IPS-NIHi7 (cell line): ENCODE measurements around the gene GPR18.

ENCODE experiments used
- DNase-seq: peaks from one replicate; pipeline ENCODE4 v3.0.0; 2012; ENCODE audit warnings: mixed read lengths; ENCODE audit errors: extremely low spot score

Gene GPR18

GRCh38 chr13:99258210-99258860 lies at the start of gene GPR18:
TSS of gene GPR18 (minus strand) at chr13:99258379. CDS start at chr13:99255872, 2,507 bp downstream.
- no peak for DNase-seq

- DNase-seq = peak; percentile 20
These were observed 49.6 kb upstream of the GPR18 start for GRCh38 chr13:99307648-99308339.

GRCh38 chr13:99307247-99307646 lies 49.1 kb upstream of the GPR18 start, which contains the start of gene GPR183:
TSS of gene GPR183 (minus strand) at chr13:99307399. CDS start at chr13:99296145, 11,254 bp downstream.
- DNase-seq = no peak

GRCh38 chr13:99305566-99305965 lies 47.4 kb upstream of the GPR18 start:
- DNase-seq = no peak

GRCh38 chr13:99305158-99305557 lies 47.0 kb upstream of the GPR18 start:
- no peak for DNase-seq

GRCh38 chr13:99304541-99304940 lies 46.4 kb upstream of the GPR18 start:
- DNase-seq = no peak

- no peak for DNase-seq
These were observed 45.8 kb upstream of the GPR18 start for GRCh38 chr13:99303863-99304521.

- no peak for DNase-seq
These were observed 44.7 kb upstream of the GPR18 start for GRCh38 chr13:99302637-99303505.

GRCh38 chr13:99301913-99302636 lies 43.9 kb upstream of the GPR18 start:
- DNase-seq = no peak

- DNase-seq = no peak
These were observed 43.1 kb upstream of the GPR18 start for GRCh38 chr13:99301056-99301838.

- DNase-seq = no peak
These were observed 41.8 kb upstream of the GPR18 start for GRCh38 chr13:99299920-99300341.

GRCh38 chr13:99299256-99299919 lies 41.2 kb upstream of the GPR18 start:
- no peak for DNase-seq

- DNase-seq = no peak
These were observed 39.9 kb upstream of the GPR18 start for GRCh38 chr13:99298056-99298455.

GRCh38 chr13:99297331-99297730 lies 39.2 kb upstream of the GPR18 start:
- DNase-seq = no peak

- DNase-seq = no peak
These were observed 38.2 kb upstream of the GPR18 start for GRCh38 chr13:99296398-99296797.

- DNase-seq = no peak
These were observed 37.5 kb upstream of the GPR18 start for GRCh38 chr13:99295488-99296252.

GRCh38 chr13:99294958-99295357 lies 36.8 kb upstream of the GPR18 start:
- DNase-seq = no peak

- no peak for DNase-seq
These were observed 36.0 kb upstream of the GPR18 start for GRCh38 chr13:99294198-99294597.

GRCh38 chr13:99293178-99293577 lies 35.0 kb upstream of the GPR18 start:
- no peak for DNase-seq
